ENCODE data around the gene ELF2. TPM values are rescaled to one million over a fixed set of nuclear protein-coding genes. Genes with fewer than 3 reads are reported as not detected.
A peak's percentile ranks its signal among the peaks of the same experiment; 100 is the strongest.

Gene ELF2
- total RNA-seq, 1 experiment from 2014 or later, result 44.6 TPM

GRCh38 chr4:139134403-139134802 is 42.6 kb downstream of the ELF2 start:
- no peak overlapping the region for H3K4me3 Mint-ChIP-seq
- no peak for TF ChIP-seq SMAD4 (CRISPR knock-in tag; IDR thresholded peaks at IDR 0.05)
- TF ChIP-seq HMGA2 (CRISPR knock-in tag; IDR thresholded peaks at IDR 0.05), result peak; percentile 98
- peaks cover 28% of the 10 kb centered on the region for H3K4me1 Mint-ChIP-seq
- H3K27me3 Mint-ChIP-seq (ENCODE audit: low read depth), result no peaks in the 10 kb centered on the region
- H3K9me3 Mint-ChIP-seq, result peaks cover 5% of the 10 kb centered on the region
- no peak overlapping the region for H3K27ac Mint-ChIP-seq
- peaks cover 37% of the 10 kb centered on the region for H3K36me3 Mint-ChIP-seq
- no peak for DNase-seq (ENCODE audit: low spot score)
- ATAC-seq, result no peak
- CTCF ChIA-PET, result no interaction called here
- POLR2A ChIA-PET, result no interaction called here

GRCh38 chr4:139131209-139131870 is 45.7 kb downstream of the ELF2 start:
- Mint-ChIP-seq H3K36me3 (peaks cover 20% of the 10 kb centered on the region), H3K9me3 (no peaks in the 10 kb centered on the region), H3K4me1 (peaks cover 31% of the 10 kb centered on the region), H3K27me3 (ENCODE audit: low read depth) (no peaks in the 10 kb centered on the region), H3K4me3 (no peak overlapping the region), H3K27ac (peak overlapping the region; percentile 30)
- ChIA-PET POLR2A (no interaction called here), CTCF (interaction anchor here (0.6 kb wide), 1 partner anchor 27 kb away, joined by 9 read pairs; no protein-coding TSS in a partner anchor)
- ATAC-seq (no peak), DNase-seq (ENCODE audit: low spot score) (no peak)
- TF ChIP-seq E2F4 (CRISPR knock-in tag; IDR thresholded peaks at IDR 0.05; ENCODE audit: borderline replicate concordance, low read depth) (no peak), EMX1 (CRISPR knock-in tag; IDR thresholded peaks at IDR 0.05) (no peak), RELA (CRISPR knock-in tag; IDR thresholded peaks at IDR 0.05; ENCODE audit: borderline replicate concordance) (no peak), ZNF512 (CRISPR knock-in tag; IDR thresholded peaks at IDR 0.05; ENCODE audit: borderline replicate concordance) (no peak), ETV6 (CRISPR knock-in tag; IDR thresholded peaks at IDR 0.05) (no peak), HMGA2 (CRISPR knock-in tag; IDR thresholded peaks at IDR 0.05) (no peak), IRF1 (CRISPR knock-in tag; IDR thresholded peaks at IDR 0.05) (no peak), RORB (CRISPR knock-in tag; IDR thresholded peaks at IDR 0.05) (no peak), NR3C1 (CRISPR knock-in tag; conservative IDR thresholded peaks at IDR 0.05; ENCODE audit: low read depth) (no peak), FOXJ3 (CRISPR knock-in tag; IDR thresholded peaks at IDR 0.05; ENCODE audit: borderline replicate concordance) (no peak), KAT7 (CRISPR knock-in tag; IDR thresholded peaks at IDR 0.05; ENCODE audit: borderline replicate concordance) (no peak), ZNF232 (CRISPR knock-in tag; IDR thresholded peaks at IDR 0.05) (no peak), FOXK1 (CRISPR knock-in tag; IDR thresholded peaks at IDR 0.05) (no peak), JAZF1 (CRISPR knock-in tag; IDR thresholded peaks at IDR 0.05) (no peak), TEAD4 (CRISPR knock-in tag; IDR thresholded peaks at IDR 0.05) (no peak), CREM (CRISPR knock-in tag; IDR thresholded peaks at IDR 0.05) (no peak), ZNF425 (CRISPR knock-in tag; conservative IDR thresholded peaks at IDR 0.05) (no peak), NR1H2 (CRISPR knock-in tag; IDR thresholded peaks at IDR 0.05) (no peak)

Data from WTC11 (cell line).